Measurements from ENCODE around the gene SEC14L5. TPM values are rescaled to one million over a fixed set of nuclear protein-coding genes. Genes with fewer than 3 reads are reported as not detected.
A peak's percentile ranks its signal among the peaks of the same experiment; 100 is the strongest.

SEC14L5 gene
- total and polyA plus RNA-seq, 2 of the 4 experiments (the other 2 are of a cell fraction), result 0.07 TPM; not detected in 1

DNA sequence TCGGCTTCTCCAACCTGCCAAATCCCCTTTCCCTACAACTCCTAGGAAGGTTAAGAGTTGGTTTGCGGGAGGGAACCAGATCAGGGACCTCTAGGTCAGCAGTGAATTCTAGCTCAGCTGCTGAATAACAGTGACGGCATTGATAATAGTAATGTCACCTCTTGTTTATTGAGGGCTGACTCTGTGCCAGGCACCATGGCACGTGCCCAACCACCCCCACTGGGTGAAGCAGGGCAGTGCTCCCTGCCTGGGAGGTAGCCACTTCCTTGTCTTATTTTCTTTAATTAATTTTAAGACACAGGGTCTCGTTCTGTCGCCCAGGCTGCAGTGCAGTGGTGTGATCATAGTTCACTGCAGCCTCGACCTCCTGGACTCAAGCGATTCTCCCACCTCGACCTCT lies 15.6 kb upstream of the SEC14L5 start:
- no TSS peak for BruUV-seq (replicated peaks)
- Histone ChIP-seq H3K4me3 (ENCODE audit: insufficient read depth, low read depth, low read length) (no peak overlapping the region), H2BK120ac (ENCODE audit: low read depth, low read length) (peak overlapping the region; percentile 91), H3K9me1 (ENCODE audit: insufficient read depth, low read length) (peaks cover 22% of the 10 kb centered on the region; the same call in 1 of the 2 replicates), H3K36me3 (ENCODE audit: control insufficient read depth, insufficient read depth, low read length) (no peaks in the 10 kb centered on the region), H3K9me3 (ENCODE audit: control insufficient read depth, insufficient read depth, low read length) (no peaks in the 10 kb centered on the region), H3K4ac (ENCODE audit: low read depth, low read length) (peak overlapping the region; percentile 91), H4K91ac (ENCODE audit: insufficient read depth, low read depth, low read length) (peak overlapping the region; percentile 95), H2BK15ac (ENCODE audit: low read depth, low read length) (peak overlapping the region; percentile 69; the same call in 2 of the 3 replicates), H3K4me2 (ENCODE audit: low read depth, low read length) (no peak overlapping the region; the same call in 1 of the 2 replicates), H3K18ac (ENCODE audit: low read depth, low read length) (peak overlapping the region; percentile 72), H4K5ac (ENCODE audit: low read depth, low read length) (peak overlapping the region; percentile 87), H2BK20ac (ENCODE audit: low read depth, low read length) (peak overlapping the region; percentile 83), H4K8ac (ENCODE audit: low read depth in 2 of 2, low read length in 2 of 2) (peak overlapping the region; percentile 56 to 65), H3K23ac (ENCODE audit: low read depth, low read length) (peak overlapping the region; percentile 1; the same call in 1 of the 2 replicates), H2AK5ac (ENCODE audit: low read depth, low read length) (peak overlapping the region; percentile 94), H3K27me3 (ENCODE audit: control insufficient read depth, insufficient read depth, low read length) (peaks cover 8% of the 10 kb centered on the region), H3K27ac (ENCODE audit: insufficient read depth, low read length) (peak overlapping the region; percentile 94), H3K56ac (ENCODE audit: extremely low read depth, insufficient read depth, low read length) (peak overlapping the region; percentile 72; the same call in 1 of the 2 replicates), H4K20me1 (ENCODE audit: insufficient read depth, low read length) (0 out of 2 replicates have a peak, but pooled peaks cover 3% of the 10 kb centered on the region), H3K9ac (ENCODE audit: low read depth, low read length) (peak overlapping the region; percentile 33; the same call in 1 of the 2 replicates), H3K4me1 (ENCODE audit: control insufficient read depth, insufficient read depth, low read length) (peaks cover 29% of the 10 kb centered on the region), H2BK5ac (ENCODE audit: low read depth, low read length, poor library complexity, severe bottlenecking) (peak overlapping the region; percentile 88), H3K79me1 (ENCODE audit: low read depth in 1 of 2, low read length in 2 of 2) (no peaks in the 10 kb centered on the region), H2AK9ac (replicated peaks; ENCODE audit: low read depth, low read length, poor library complexity) (peak overlapping the region; percentile 1), H3K14ac (replicated peaks; ENCODE audit: low read depth, low read length) (peak overlapping the region; percentile 80; the same call in 1 of the 2 replicates), H2AFZ (replicated peaks; ENCODE audit: low read length, poor library complexity) (no peak overlapping the region)
- in situ Hi-C loops (cut with MboI; ENCODE audit: low sequenced_read_pairs) (loop anchor here (10.0 kb wide), 1 partner anchor 58 kb away; no protein-coding TSS in a partner anchor), intact Hi-C loops (cut with micrococcal nuclease) (loop anchor here (2.0 to 5.0 kb wide), 3 partner anchors 26 to 94 kb away; no protein-coding TSS in a partner anchor), dilution Hi-C loops (cut with HindIII; ENCODE audit: low sequenced_read_pairs, unreplicated experiment) (no loop called here)
- POLR2A ChIA-PET (ENCODE audit: unreplicated experiment), result no interaction called here
- CTCF ChIA-PET, result no interaction called here
- DNase-seq, result no peak
- ATAC-seq (ENCODE audit: low read depth), result no peak
- TF ChIP-seq CHD1 (IDR thresholded peaks at IDR 0.05; ENCODE audit: low read depth, low read length), result no peak
- TF ChIP-seq MXI1 (IDR thresholded peaks at IDR 0.05; ENCODE audit: borderline replicate concordance, low read depth, low read length), result no peak
- no peak for TF ChIP-seq CEBPB (IDR thresholded peaks at IDR 0.05; ENCODE audit: low read depth, low read length)
- TF ChIP-seq NFE2L2 (IDR thresholded peaks at IDR 0.05; ENCODE audit: low read depth, low read length), result no peak
- TF ChIP-seq FOS (IDR thresholded peaks at IDR 0.05; ENCODE audit: low read depth, low read length), result no peak
- TF ChIP-seq SMC3 (IDR thresholded peaks at IDR 0.05; ENCODE audit: low read depth, low read length), result no peak
- TF ChIP-seq BHLHE40 (IDR thresholded peaks at IDR 0.05; ENCODE audit: low read depth, low read length), result no peak
- TF ChIP-seq, protein P1, sequence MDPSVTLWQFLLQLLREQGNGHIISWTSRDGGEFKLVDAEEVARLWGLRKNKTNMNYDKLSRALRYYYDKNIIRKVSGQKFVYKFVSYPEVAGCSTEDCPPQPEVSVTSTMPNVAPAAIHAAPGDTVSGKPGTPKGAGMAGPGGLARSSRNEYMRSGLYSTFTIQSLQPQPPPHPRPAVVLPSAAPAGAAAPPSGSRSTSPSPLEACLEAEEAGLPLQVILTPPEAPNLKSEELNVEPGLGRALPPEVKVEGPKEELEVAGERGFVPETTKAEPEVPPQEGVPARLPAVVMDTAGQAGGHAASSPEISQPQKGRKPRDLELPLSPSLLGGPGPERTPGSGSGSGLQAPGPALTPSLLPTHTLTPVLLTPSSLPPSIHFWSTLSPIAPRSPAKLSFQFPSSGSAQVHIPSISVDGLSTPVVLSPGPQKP (IDR thresholded peaks at IDR 0.05; ENCODE audit: borderline replicate concordance, low read depth, low read length), result no peak
- TF ChIP-seq POLR2A (IDR thresholded peaks at IDR 0.05; ENCODE audit: low read depth, low read length), result no peak
- TF ChIP-seq MAZ (IDR thresholded peaks at IDR 0.05; ENCODE audit: borderline replicate concordance, low read depth, low read length), result no peak
- TF ChIP-seq USF2 (IDR thresholded peaks at IDR 0.05; ENCODE audit: low read depth, low read length), result no peak
- no peak for TF ChIP-seq RCOR1 (IDR thresholded peaks at IDR 0.05; ENCODE audit: insufficient replicate concordance, low read length)
- no CpG with 5 or more reads among the region's 9 CpGs for WGBS, 2 experiments (ENCODE audit: extremely low coverage in 2 of 2, insufficient read length in 1 of 2)
